HepG2 (cell line): Measurements from ENCODE around the gene CTU2. TPM values are rescaled to one million over a fixed set of nuclear protein-coding genes. Genes with fewer than 3 reads are reported as not detected.

Experiments used
- ATAC-seq: fragments of 200-7000 bp; cut with Tn5 transposase; 3 replicates; pipeline ENCODE4 v1.9.1; 2020; ENCODE audit warnings: mild to moderate bottlenecking, moderate library complexity
- BruUV-seq: library from RNA; stranded (reverse); fragments of 400-500 nt; replicated peaks from 2 replicates; lab custom pipeline; 2021; lab: Mats Ljungman, UMichigan
- CTCF ChIA-PET: fragments of 300-600 bp; formaldehyde crosslinking; extraction: SDS; loops from one replicate; lab custom pipeline; 2021; ENCODE audit warnings: low total read pairs, inconsistent platforms, low intra/inter-chr PET ratio; lab: Yijun Ruan, JAX
- POLR2A ChIA-PET: fragments of 350-600 bp; sonication (Branson Sonifier 250); formaldehyde crosslinking; loops from one replicate; lab custom pipeline; 2020; ENCODE audit warnings: antibody characterized with exemption, inconsistent platforms; lab: Yijun Ruan, JAX
- DNase-seq: peaks from one replicate; pipeline ENCODE4 v3.0.0-alpha.2; 2015; ENCODE audit warnings: low spot score
- FAIRE-seq: peaks from 3 replicates; lab custom pipeline; 2011; peaks lifted over from hg19 to GRCh38; lab: Jason Lieb, UNC
- H2AFZ ChIP-seq: one replicate; pipeline ENCODE4 v1.6.1; 2011; ENCODE audit warnings: low read length, inconsistent platforms
- H3K27ac ChIP-seq: fragments of 300-600 bp; 3 replicates; pipeline ENCODE4 v1.8.0; 2011; ENCODE audit warnings: mixed run types, mild to moderate bottlenecking, mixed read lengths, low read length, inconsistent platforms; ENCODE audit not compliant: insufficient read depth; ENCODE audit errors: extremely low read length
- H3K27me3 ChIP-seq, 2 experiments: fragments of 200-600 bp in 1 of 2; 2 replicates in 1 of 2; 3 replicates in 1 of 2; pipeline versions ENCODE4 v1.6.0 to v1.8.0; 2011; ENCODE audit warnings: low read length in 2 of 2, mild to moderate bottlenecking in 2 of 2, moderate library complexity in 2 of 2, inconsistent platforms in 1 of 2; ENCODE audit not compliant: insufficient read depth in 2 of 2, control insufficient read depth in 1 of 2
- H3K36me3 ChIP-seq, 2 experiments: fragments of 200-600 bp in 1 of 2; replicated peaks in 1 of 2; 2 replicates in 1 of 2; 3 replicates in 1 of 2; pipeline versions ENCODE4 v1.5.1 to v1.8.0; 2011; ENCODE audit warnings: low read length in 2 of 2, inconsistent platforms in 1 of 2; ENCODE audit not compliant: insufficient read depth in 2 of 2, control insufficient read depth in 1 of 2
- H3K4me1 ChIP-seq: 2 replicates; pipeline ENCODE4 v1.5.1; 2012; ENCODE audit warnings: low read length, inconsistent platforms; ENCODE audit not compliant: insufficient read depth
- H3K4me2 ChIP-seq: 2 replicates; pipeline ENCODE4 v1.6.0; 2011; ENCODE audit warnings: low read depth, low read length, inconsistent platforms
- H3K4me3 ChIP-seq, 3 experiments: fragments of 200-600 bp in 1 of 3; sonication (generic), shearing (Covaris generic) in 1 of 3; replicated peaks in 1 of 3; 2 replicates each; pipeline ENCODE4 v1.5.1; 2011 to 2016; ENCODE audit warnings: low read length in 3 of 3, inconsistent platforms in 2 of 3, low read depth in 2 of 3, mild to moderate bottlenecking in 2 of 3, control low read depth in 1 of 3, mixed read lengths in 1 of 3; ENCODE audit not compliant: insufficient read depth in 1 of 3
- H3K79me2 ChIP-seq: one replicate; pipeline ENCODE4 v1.6.1; 2011; ENCODE audit warnings: low read length, inconsistent platforms; ENCODE audit not compliant: insufficient read depth
- H3K9ac ChIP-seq: 2 replicates; pipeline ENCODE4 v1.6.0; 2011; ENCODE audit warnings: mild to moderate bottlenecking, low read depth, low read length, inconsistent platforms; ENCODE audit not compliant: insufficient read depth
- H3K9me3 ChIP-seq: 2 replicates; pipeline ENCODE4 v1.5.1; 2012; ENCODE audit warnings: mild to moderate bottlenecking, low read length
- H4K20me1 ChIP-seq: 2 replicates; pipeline ENCODE4 v1.6.0; 2011; ENCODE audit warnings: inconsistent platforms, mild to moderate bottlenecking, low read length, moderate library complexity; ENCODE audit not compliant: insufficient read depth
- CENPT ChIP-seq: sonication (generic); formaldehyde crosslinking; IDR thresholded peaks from 2 replicates; pipeline ENCODE4 v1.8.0; 2022; ENCODE audit warnings: low read depth, mild to moderate bottlenecking, moderate library complexity, missing genetic modification reagents
- EP300 ChIP-seq, 3 experiments: sonication (generic) in 1 of 3; formaldehyde crosslinking in 1 of 3; IDR thresholded peaks; 2 replicates each; pipeline versions ENCODE4 v1.5.1 to v1.6.1; 2011 to 2020; ENCODE audit warnings: low read depth in 2 of 3, low read length in 2 of 3, borderline replicate concordance in 1 of 3, improper control_type of control experiment in 1 of 3, mild to moderate bottlenecking in 1 of 3, missing genetic modification reagents in 1 of 3, moderate library complexity in 1 of 3
- GZF1 ChIP-seq: sonication (generic); formaldehyde crosslinking; IDR thresholded peaks from 2 replicates; pipeline ENCODE4 v1.5.1; 2020; ENCODE audit warnings: mild to moderate bottlenecking, missing genetic modification reagents
- KLF13 ChIP-seq: sonication (generic); formaldehyde crosslinking; IDR thresholded peaks from 2 replicates; pipeline ENCODE4 v1.4.0; 2020; ENCODE audit warnings: mild to moderate bottlenecking, missing genetic modification reagents
- LCORL ChIP-seq, 2 experiments: fragments of 450-650 bp in 1 of 2; sonication (generic) in 1 of 2; formaldehyde crosslinking in 1 of 2; IDR thresholded peaks; 2 replicates each; pipeline versions ENCODE4 v1.5.0 to v1.6.1; 2017 to 2020; ENCODE audit warnings: antibody characterized with exemption in 1 of 2, missing genetic modification reagents in 1 of 2
- MAFF ChIP-seq: IDR thresholded peaks from 2 replicates; pipeline ENCODE4 v1.6.1; 2011; ENCODE audit warnings: low read depth, low read length, improper control_type of control experiment
- ONECUT2 ChIP-seq: sonication (generic); formaldehyde crosslinking; IDR thresholded peaks from 2 replicates; pipeline ENCODE4 v1.4.0; 2020; ENCODE audit warnings: missing genetic modification reagents
- PHF20 ChIP-seq: sonication (generic); formaldehyde crosslinking; IDR thresholded peaks from 2 replicates; pipeline ENCODE4 v1.5.0; 2020; ENCODE audit warnings: mild to moderate bottlenecking, missing genetic modification reagents
- POGZ ChIP-seq: sonication (generic); formaldehyde crosslinking; IDR thresholded peaks from 2 replicates; pipeline ENCODE4 v1.4.0; 2020; ENCODE audit warnings: mild to moderate bottlenecking, missing genetic modification reagents
- RFX1 ChIP-seq: fragments of 450-650 bp; IDR thresholded peaks from 2 replicates; pipeline ENCODE4 v1.6.1; 2017
- SALL2 ChIP-seq: sonication (generic); formaldehyde crosslinking; IDR thresholded peaks from 2 replicates; pipeline ENCODE4 v1.8.1; 2023; ENCODE audit warnings: mild to moderate bottlenecking, missing genetic modification reagents, inconsistent platforms
- SOX13 ChIP-seq, 3 experiments: fragments of 450-650 bp in 1 of 3; sonication (generic) in 1 of 3; formaldehyde crosslinking in 1 of 3; IDR thresholded peaks in 2 of 3; conservative IDR thresholded peaks in 1 of 3; 2 replicates each; pipeline versions ENCODE4 v1.5.0 to v1.6.1; 2016 to 2020; ENCODE audit warnings: antibody characterized with exemption in 1 of 3, mild to moderate bottlenecking in 1 of 3, missing compliant biosample characterization in 1 of 3, missing genetic modification reagents in 1 of 3, moderate library complexity in 1 of 3
- ZBTB21 ChIP-seq: sonication (generic); formaldehyde crosslinking; IDR thresholded peaks from 2 replicates; pipeline ENCODE4 v1.4.0; 2020; ENCODE audit warnings: missing genetic modification reagents
- ZMYM4 ChIP-seq: sonication (generic); formaldehyde crosslinking; IDR thresholded peaks from 2 replicates; pipeline ENCODE4 v1.8.1; 2023; ENCODE audit warnings: mild to moderate bottlenecking, missing genetic modification reagents
- ZNF260 ChIP-seq: sonication (generic); formaldehyde crosslinking; IDR thresholded peaks from 2 replicates; pipeline ENCODE4 v1.4.0; 2020; ENCODE audit warnings: missing genetic modification reagents, low read depth, mild to moderate bottlenecking, borderline replicate concordance
- ZNF335 ChIP-seq: sonication (generic); formaldehyde crosslinking; IDR thresholded peaks from 2 replicates; pipeline ENCODE4 v1.4.0; 2020; ENCODE audit warnings: missing genetic modification reagents
- ZNF570 ChIP-seq: sonication (generic); formaldehyde crosslinking; IDR thresholded peaks from 2 replicates; pipeline ENCODE4 v1.4.0; 2020; ENCODE audit warnings: mild to moderate bottlenecking, missing genetic modification reagents, borderline replicate concordance
- ZSCAN25 ChIP-seq: sonication (generic); formaldehyde crosslinking; IDR thresholded peaks from 2 replicates; pipeline ENCODE4 v1.8.0; 2022; ENCODE audit warnings: mild to moderate bottlenecking, missing genetic modification reagents
- WGBS: methylation state at CpG from one replicate; pipeline ENCODE4 v1.1.6; 2017; ENCODE audit warnings: low lambda C conversion rate; 5-methylcytosine and 5-hydroxymethylcytosine counted together
- in situ Hi-C: cut with HindIII; loops from 2 replicates; pipeline ENCODE4 v1.10.0; 2017; ENCODE audit warnings: low pct_unique_long_range_greater_than_20kb; ENCODE audit not compliant: extremely low pct_ligation_motif_present
- intact Hi-C: fragments of 100-400 bp; cut with micrococcal nuclease; formaldehyde crosslinking; loops from one replicate; pipeline ENCODE4 v1.10.0; 2022; ENCODE audit not compliant: unreplicated experiment
- polyA plus RNA-seq, 8 experiments: library from polyadenylated mRNA; depleted of rRNA in 3 of 8; stranded (reverse) in 7 of 8; unstranded in 1 of 8; fragments of >200 nt; fragmentation: Illumina TruSeq in 4 of 8; extraction: Trizol in 4 of 8; gene quantifications; 2 replicates each; pipeline versions ENCODE4 v1.2.1 to v1.2.3, GENCODE V29; 2011 to 2016; ENCODE audit warnings: low read depth in 4 of 8, missing spikeins in 1 of 8, mixed read lengths in 1 of 8; ENCODE audit not compliant: insufficient read depth in 1 of 8
- total RNA-seq, 5 experiments: library from RNA; depleted of rRNA; stranded (reverse); fragments of >200 nt; fragmentation: Illumina TruSeq; extraction: Trizol; gene quantifications; 2 replicates each; pipeline ENCODE4 v1.2.3, GENCODE V29; 2016; ENCODE audit warnings: low read depth in 1 of 5
- TF ChIP-seq, protein P1 (sequence below): IDR thresholded peaks from 2 replicates; pipeline ENCODE4 v1.6.1; 2016; ENCODE audit warnings: low read depth, borderline replicate concordance

The CTU2 gene
- total and polyA plus RNA-seq, 2 of the 13 experiments (the other 11 are each of a cell fraction or from before 2014, with no cell fraction given), result 13.3 to 21.9 TPM

DNA sequence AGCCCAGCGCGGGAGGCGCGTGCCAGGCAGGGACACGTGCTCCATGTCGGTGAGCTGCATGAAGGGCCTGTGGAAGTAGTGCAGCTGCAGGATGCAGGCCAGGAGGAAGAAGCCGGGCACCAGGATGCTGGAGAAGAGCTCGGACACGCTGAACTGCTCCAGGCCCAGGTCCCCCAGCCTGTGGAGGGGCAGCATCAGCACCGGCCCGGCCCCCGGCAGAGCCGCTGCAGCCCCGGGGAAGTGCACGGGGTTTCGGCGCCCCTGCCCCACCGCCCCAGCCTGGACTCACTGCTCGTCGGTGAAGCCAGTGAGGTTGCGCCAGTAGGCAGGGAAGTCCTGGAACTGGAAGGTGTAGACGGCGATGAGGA, 28.0 kb downstream of the CTU2 start:
- BruUV-seq, result no TSS peak
- in situ Hi-C loops, result no loop called here
- ChIA-PET CTCF (no interaction called here), POLR2A (interaction anchor here (0.6 kb wide), 1 partner anchor 95 kb away, joined by 5 read pairs; no protein-coding TSS in a partner anchor)
- no peak for FAIRE-seq
- Histone ChIP-seq H3K9me3 (no peaks in the 10 kb centered on the region), H3K36me3 (peaks cover 36 to 55% of the 10 kb centered on the region in 2 experiments; a peak in 4 of 5 replicates), H4K20me1 (no peaks in the 10 kb centered on the region; the same call in 1 of the 2 replicates), H3K27me3 (no peaks in the 10 kb centered on the region), H3K4me3 (no peak overlapping the region), H3K79me2 (no peaks in the 10 kb centered on the region), H3K4me2 (no peak overlapping the region), H3K9ac (no peak overlapping the region), H3K27ac (no peak overlapping the region), H2AFZ (no peak overlapping the region)
- WGBS, result 94% methylated on average over 22 of the region's 23 CpGs
- intact Hi-C loops, result no loop called here
- DNase-seq, result no peak
- TF ChIP-seq LCORL (IDR thresholded peaks at IDR 0.05) (no peak), LCORL (CRISPR knock-in tag; IDR thresholded peaks at IDR 0.05) (no peak), KLF13 (CRISPR knock-in tag) (no peak), SALL2 (CRISPR knock-in tag) (no peak), ZMYM4 (CRISPR knock-in tag) (no peak), POGZ (CRISPR knock-in tag) (no peak), SOX13 (IDR thresholded peaks at IDR 0.05) (no peak), SOX13 (CRISPR knock-in tag; conservative IDR thresholded peaks at IDR 0.05 in 1 of 2, IDR thresholded peaks at IDR 0.05 in 1 of 2) (no peak), ZNF570 (no peak), PHF20 (CRISPR knock-in tag) (no peak), MAFF (no peak), ONECUT2 (CRISPR knock-in tag) (no peak), ZBTB21 (CRISPR knock-in tag) (no peak), ZNF260 (CRISPR knock-in tag) (no peak), ZSCAN25 (CRISPR knock-in tag) (no peak), EP300 (IDR thresholded peaks at IDR 0.05; ENCODE audit: low read depth in 2 of 2, low read length in 2 of 2) (no peak), EP300 (CRISPR knock-in tag; IDR thresholded peaks at IDR 0.05; ENCODE audit: borderline replicate concordance) (no peak), GZF1 (CRISPR knock-in tag) (no peak), ZNF335 (no peak), CENPT (no peak), RFX1 (no peak)
- TF ChIP-seq, protein P1, sequence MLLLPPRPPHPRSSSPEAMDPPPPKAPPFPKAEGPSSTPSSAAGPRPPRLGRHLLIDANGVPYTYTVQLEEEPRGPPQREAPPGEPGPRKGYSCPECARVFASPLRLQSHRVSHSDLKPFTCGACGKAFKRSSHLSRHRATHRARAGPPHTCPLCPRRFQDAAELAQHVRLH (CRISPR knock-in tag), result no peak
- TF ChIP-seq, all 625 proteins: peak for 0
- ATAC-seq, result no peak
- H3K4me1 ChIP-seq, result no peaks in the 10 kb centered on the region
